ENCODE results near the gene CELSR1.
A peak's percentile ranks its signal among the peaks of the same experiment; 100 is the strongest.

CELSR1 gene

GRCh38 chr22:46537225-46537945 is at the start of gene CELSR1:
CELSR1 (minus strand) TSS chr22:46537620; CDS start chr22:46537170, 450 bp downstream.
- peak; percentile 46 for DNase-seq

- no peak for DNase-seq
Observed at GRCh38 chr22:46587061-46587460, 49.6 kb upstream of the CELSR1 start.

GRCh38 chr22:46586531-46587011 is 49.2 kb upstream of the CELSR1 start:
- DNase-seq = no peak

GRCh38 chr22:46586123-46586519 is 48.7 kb upstream of the CELSR1 start:
- DNase-seq = no peak

- no peak for DNase-seq
Observed at GRCh38 chr22:46585340-46586122, 48.1 kb upstream of the CELSR1 start.

GRCh38 chr22:46584081-46584921 is 46.9 kb upstream of the CELSR1 start:
- no peak for DNase-seq

GRCh38 chr22:46583571-46583970 is 46.2 kb upstream of the CELSR1 start:
- no peak for DNase-seq

- no peak for DNase-seq
Observed at GRCh38 chr22:46582281-46582933, 45.0 kb upstream of the CELSR1 start.

GRCh38 chr22:46581538-46582244 is 44.3 kb upstream of the CELSR1 start:
- no peak for DNase-seq

GRCh38 chr22:46580940-46581537 is 43.6 kb upstream of the CELSR1 start:
- DNase-seq = no peak

- no peak for DNase-seq
Observed at GRCh38 chr22:46579751-46580449, 42.5 kb upstream of the CELSR1 start.

GRCh38 chr22:46578824-46579561 is 41.6 kb upstream of the CELSR1 start:
- no peak for DNase-seq

GRCh38 chr22:46578251-46578823 is 40.9 kb upstream of the CELSR1 start:
- DNase-seq = no peak

GRCh38 chr22:46577368-46578249 is 40.2 kb upstream of the CELSR1 start:
- DNase-seq = no peak

GRCh38 chr22:46576556-46577367 is 39.3 kb upstream of the CELSR1 start:
- DNase-seq = peak; percentile 68

- no peak for DNase-seq
Observed at GRCh38 chr22:46575911-46576555, 38.6 kb upstream of the CELSR1 start.
